ENCODE results near the gene ZFAND5.

GRCh38 chr9:72362680-72363139, 2.3 kb downstream of the ZFAND5 start:
- no peak for TF ChIP-seq CTCF (IDR thresholded peaks at IDR 0.05)
- peak in 1 of 2 donors; percentile 92 for TF ChIP-seq POLR2AphosphoS5 (IDR thresholded peaks at IDR 0.05; ENCODE audit: insufficient read depth in 1 of 2, low read depth in 1 of 2)

All from vagina (tissue), 2 donors.